Fibroblast of mammary gland (primary cell): ENCODE measurements around the gene GASK1A.

Source experiments
- DNase-seq: peaks from one replicate; pipeline ENCODE4 v3.0.0-alpha.2; 2010; ENCODE audit warnings: low read depth
- H3K4me3 ChIP-seq: 2 replicates; pipeline ENCODE4 v1.5.1; 2011; ENCODE audit warnings: low read depth, mild to moderate bottlenecking, low read length, moderate library complexity; ENCODE audit not compliant: control insufficient read depth
- TF ChIP-seq, protein P1 (sequence below): conservative IDR thresholded peaks from 2 replicates; pipeline ENCODE4 v1.5.1; 2011; ENCODE audit warnings: low read depth, low read length, inconsistent platforms; ENCODE audit not compliant: control insufficient read depth, insufficient read depth

Gene GASK1A

DNA sequence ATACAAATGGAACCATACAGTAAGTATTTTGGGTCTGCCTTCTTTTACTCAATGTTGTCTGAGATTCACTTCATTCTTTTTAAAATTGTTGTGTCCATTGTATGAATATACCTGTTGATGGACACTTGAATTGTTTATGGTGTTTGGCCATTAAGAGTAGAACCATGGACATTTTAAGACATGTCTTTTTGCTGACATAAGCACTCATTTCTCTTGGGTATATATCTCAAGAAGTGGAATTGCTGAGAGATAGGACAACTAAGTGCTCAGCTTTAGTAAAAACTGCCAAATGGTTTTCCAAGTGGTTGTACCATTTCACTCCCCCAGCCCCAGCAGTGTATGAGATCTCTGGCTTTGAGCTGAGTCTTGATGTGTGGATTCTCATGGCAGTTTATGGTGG lies 98.6 kb downstream of the GASK1A start:
- H3K4me3 ChIP-seq, result no peak overlapping the region
- TF ChIP-seq, protein P1, sequence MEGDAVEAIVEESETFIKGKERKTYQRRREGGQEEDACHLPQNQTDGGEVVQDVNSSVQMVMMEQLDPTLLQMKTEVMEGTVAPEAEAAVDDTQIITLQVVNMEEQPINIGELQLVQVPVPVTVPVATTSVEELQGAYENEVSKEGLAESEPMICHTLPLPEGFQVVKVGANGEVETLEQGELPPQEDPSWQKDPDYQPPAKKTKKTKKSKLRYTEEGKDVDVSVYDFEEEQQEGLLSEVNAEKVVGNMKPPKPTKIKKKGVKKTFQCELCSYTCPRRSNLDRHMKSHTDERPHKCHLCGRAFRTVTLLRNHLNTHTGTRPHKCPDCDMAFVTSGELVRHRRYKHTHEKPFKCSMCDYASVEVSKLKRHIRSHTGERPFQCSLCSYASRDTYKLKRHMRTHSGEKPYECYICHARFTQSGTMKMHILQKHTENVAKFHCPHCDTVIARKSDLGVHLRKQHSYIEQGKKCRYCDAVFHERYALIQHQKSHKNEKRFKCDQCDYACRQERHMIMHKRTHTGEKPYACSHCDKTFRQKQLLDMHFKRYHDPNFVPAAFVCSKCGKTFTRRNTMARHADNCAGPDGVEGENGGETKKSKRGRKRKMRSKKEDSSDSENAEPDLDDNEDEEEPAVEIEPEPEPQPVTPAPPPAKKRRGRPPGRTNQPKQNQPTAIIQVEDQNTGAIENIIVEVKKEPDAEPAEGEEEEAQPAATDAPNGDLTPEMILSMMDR, result no peak
- DNase-seq, result no peak

DNA sequence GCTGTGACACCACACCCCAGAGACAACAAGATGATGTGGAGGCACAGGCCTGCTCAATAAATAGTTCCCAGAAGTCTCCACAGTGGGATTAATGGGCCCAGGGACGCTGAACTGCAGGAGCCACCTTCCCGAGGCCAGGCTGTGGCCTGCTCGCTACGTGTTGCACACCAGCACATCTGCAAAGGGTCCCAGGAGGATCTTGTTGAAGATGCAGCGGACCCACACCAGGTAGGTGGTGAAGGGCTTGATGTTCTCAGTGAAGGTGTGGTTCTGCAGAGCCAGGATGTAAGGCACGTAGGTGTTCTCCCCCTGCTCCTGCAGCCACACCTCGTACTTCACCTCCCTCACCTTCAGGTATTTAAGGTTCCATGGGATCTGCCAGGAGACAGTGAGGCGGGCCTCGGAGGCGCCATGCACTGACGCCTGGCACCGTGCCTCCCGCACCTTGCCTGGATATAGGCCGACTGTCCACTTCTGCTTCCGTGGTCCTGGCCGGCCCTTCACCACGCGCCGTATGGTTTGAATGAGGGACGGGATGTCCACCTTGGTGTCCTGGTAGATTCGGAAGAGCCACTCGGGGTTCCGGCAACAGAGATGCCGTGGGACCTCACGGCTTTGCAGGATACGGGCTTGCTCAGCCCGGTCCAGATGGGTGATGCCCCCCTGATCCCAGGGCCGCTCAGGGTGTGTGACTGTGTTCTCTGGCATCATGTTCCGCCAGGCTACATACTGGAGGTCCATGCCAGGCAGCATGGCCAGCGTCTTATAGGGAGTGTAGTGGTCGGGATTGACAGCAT lies 100.6 kb downstream of the GASK1A start:
- no peak overlapping the region for H3K4me3 ChIP-seq
- DNase-seq, result no peak
- TF ChIP-seq, protein P1, result no peak

DNA sequence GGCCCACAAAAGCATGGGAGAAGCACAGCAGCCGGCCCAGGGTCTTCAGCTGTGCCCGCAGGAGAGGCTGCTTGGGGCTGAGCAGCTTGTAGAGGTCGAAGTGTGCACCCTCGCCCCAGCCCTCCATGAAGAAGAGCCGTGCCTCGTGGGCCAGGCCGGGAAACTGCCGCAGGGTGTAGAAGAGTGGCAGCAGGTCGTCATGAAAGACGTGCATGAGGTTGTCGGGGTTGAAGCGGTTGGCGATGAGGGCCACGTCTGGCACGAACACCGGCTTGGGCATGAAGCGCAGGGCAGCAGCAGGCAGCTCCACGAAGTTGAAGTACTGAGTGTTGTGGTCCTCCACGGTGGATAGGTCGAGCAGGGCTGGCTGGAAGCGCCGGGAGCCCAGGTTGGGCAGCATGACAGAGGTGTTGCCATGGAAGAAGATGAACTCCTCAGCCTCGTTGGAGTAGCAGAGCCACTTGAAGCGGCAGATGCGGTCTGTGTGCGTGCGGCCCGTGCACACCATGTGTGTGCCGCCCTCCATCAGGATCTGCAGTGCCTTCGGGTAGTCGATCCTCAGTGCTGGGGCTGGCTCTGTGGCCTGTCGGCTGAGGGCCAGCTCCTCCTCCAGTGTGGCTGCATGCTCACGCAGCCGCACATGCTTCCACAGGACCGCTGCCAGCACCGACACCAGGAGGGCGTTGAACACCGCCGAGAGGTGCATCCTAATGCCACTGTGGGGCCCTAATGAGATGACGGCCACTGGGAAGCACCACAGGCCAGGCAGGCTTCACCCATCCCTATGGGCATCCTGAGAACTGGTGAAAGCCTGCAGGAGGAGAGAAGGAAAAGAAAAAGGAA lies 101.8 kb downstream of the GASK1A start:
- no peak for DNase-seq
- H3K4me3 ChIP-seq, result no peak overlapping the region
- TF ChIP-seq, protein P1, result no peak

DNA sequence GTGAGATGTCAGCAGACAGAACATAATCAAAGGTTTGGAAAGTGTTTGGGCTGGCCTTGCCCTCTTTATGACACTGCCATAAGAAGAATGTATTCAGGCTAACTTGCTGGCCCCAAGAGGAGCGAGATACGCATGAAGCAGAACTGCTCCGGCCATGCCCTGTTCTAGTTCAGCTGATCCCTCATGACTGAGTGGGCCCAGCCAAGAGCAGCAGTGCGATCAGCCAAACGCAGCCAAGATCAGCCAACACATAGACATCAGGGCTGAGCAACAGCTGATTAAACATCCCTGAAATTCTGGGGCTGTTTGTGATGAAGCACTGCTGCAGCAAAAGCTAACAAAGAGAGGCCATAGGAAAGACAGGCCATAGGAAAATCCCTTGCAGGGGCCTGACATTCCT lies 102.7 kb downstream of the GASK1A start:
- TF ChIP-seq, protein P1, result no peak
- H3K4me3 ChIP-seq, result no peak overlapping the region
- no peak for DNase-seq

DNA sequence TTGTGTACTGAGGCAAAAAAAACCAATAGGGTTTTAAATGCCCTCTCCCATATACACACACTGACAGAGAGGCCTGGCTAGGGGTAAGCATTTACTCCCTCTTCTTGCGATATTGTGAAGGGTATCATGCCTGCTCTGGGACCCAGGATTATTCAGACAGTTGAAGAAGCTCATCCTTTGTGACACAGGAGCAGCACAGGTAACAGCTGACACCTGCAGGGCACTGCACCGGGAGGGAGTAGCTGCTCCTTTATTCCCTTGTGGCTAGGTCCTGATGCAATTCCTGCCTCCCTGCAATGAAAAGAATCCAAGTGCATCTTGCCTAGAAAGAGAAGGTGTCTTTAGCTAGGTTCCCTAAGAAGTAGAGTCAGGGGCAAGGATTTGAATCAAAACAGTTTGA lies 103.3 kb downstream of the GASK1A start:
- no peak overlapping the region for H3K4me3 ChIP-seq
- TF ChIP-seq, protein P1, result no peak

DNA sequence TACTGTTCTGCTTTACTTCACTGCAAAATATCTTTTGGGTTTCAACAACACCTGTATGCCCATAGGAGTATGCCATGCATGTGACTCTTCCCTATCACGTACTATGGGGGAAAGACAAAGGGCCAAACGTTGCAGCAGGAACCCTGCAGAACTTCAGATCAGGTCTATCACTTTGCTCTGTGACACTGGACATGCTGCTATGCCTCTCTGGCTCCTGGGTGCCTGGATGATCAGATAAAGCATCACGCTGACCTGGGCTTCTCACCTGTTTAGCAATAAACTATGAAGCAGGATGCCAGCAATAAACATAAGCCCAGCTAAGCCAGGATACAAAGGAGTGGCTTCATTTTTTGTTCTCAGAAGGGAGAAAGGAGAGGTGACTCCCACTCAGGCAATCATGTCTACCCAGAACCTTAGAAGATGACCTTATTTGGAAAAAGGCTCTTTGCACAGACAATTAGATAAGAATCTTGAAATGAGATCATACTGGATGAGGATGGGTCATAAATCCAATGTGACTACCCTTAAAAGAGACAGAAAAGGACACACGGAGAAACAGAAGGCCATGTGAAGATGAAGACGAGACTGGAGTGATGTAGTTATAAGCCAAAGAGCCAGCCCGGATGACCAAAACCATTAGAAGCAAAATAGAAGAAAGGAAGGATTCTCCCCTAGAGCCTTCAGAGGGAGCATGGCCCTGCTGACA lies 107.5 kb downstream of the GASK1A start:
- TF ChIP-seq, protein P1, result no peak
- H3K4me3 ChIP-seq, result no peak overlapping the region
- DNase-seq, result no peak

More for the DNA sequence above, 103.3 kb downstream of the GASK1A start:
- no peak for DNase-seq
